IMR-90 (cell line): ENCODE data around the gene ZNF19. TPM values are rescaled to one million over a fixed set of nuclear protein-coding genes. Genes with fewer than 3 reads are reported as not detected.

ENCODE experiments used
- ATAC-seq: fragments of 200-7000 bp; cut with Tn5 transposase; 2 replicates; pipeline ENCODE4 v1.9.1; 2020; ENCODE audit warnings: low read depth, mild to moderate bottlenecking, moderate library complexity
- BruUV-seq: library from RNA; stranded (reverse); fragments of 400-500 nt; replicated peaks from 2 replicates; lab custom pipeline; 2021; lab: Mats Ljungman, UMichigan
- CTCF ChIA-PET: fragments of 300-600 bp; formaldehyde crosslinking; extraction: SDS; loops from one replicate; lab custom pipeline; 2021; ENCODE audit warnings: antibody characterized with exemption; lab: Yijun Ruan, JAX
- POLR2A ChIA-PET: fragments of 300-600 bp; sonication (Branson Sonifier 250); formaldehyde crosslinking; loops from one replicate; lab custom pipeline; 2022; ENCODE audit warnings: antibody characterized with exemption; ENCODE audit not compliant: unreplicated experiment; lab: Charles Lee
- DNase-seq: peaks from one replicate; pipeline ENCODE4 v3.0.0; 2013
- H2AFZ ChIP-seq: replicated peaks from 2 replicates; pipeline ENCODE3; 2013; ENCODE audit warnings: low read length, mild to moderate bottlenecking; ENCODE audit not compliant: poor library complexity
- H2AK5ac ChIP-seq: 2 replicates; pipeline ENCODE4 v1.6.1; 2013; ENCODE audit warnings: low read depth, low read length, inconsistent platforms
- H2AK9ac ChIP-seq: replicated peaks from 2 replicates; pipeline ENCODE3; 2013; ENCODE audit warnings: mild to moderate bottlenecking, low read depth, low read length, moderate library complexity; ENCODE audit not compliant: poor library complexity
- H2BK120ac ChIP-seq: 2 replicates; pipeline ENCODE4 v1.6.1; 2013; ENCODE audit warnings: low read depth, low read length, inconsistent platforms
- H2BK15ac ChIP-seq: 3 replicates; pipeline ENCODE4 v1.6.1; 2013; ENCODE audit warnings: low read depth, low read length, inconsistent platforms
- H2BK20ac ChIP-seq: 2 replicates; pipeline ENCODE4 v1.6.1; 2013; ENCODE audit warnings: low read depth, mild to moderate bottlenecking, inconsistent platforms, low read length, moderate library complexity
- H2BK5ac ChIP-seq: 2 replicates; pipeline ENCODE4 v1.6.1; 2013; ENCODE audit warnings: mild to moderate bottlenecking, low read depth, low read length, inconsistent platforms; ENCODE audit not compliant: poor library complexity, severe bottlenecking
- H3K14ac ChIP-seq: replicated peaks from 2 replicates; pipeline ENCODE4 v1.6.1; 2013; ENCODE audit warnings: low read depth, low read length, inconsistent platforms
- H3K18ac ChIP-seq: 2 replicates; pipeline ENCODE4 v1.6.1; 2013; ENCODE audit warnings: low read depth, low read length, control low read depth
- H3K23ac ChIP-seq: 2 replicates; pipeline ENCODE4 v1.6.1; 2013; ENCODE audit warnings: low read depth, low read length, inconsistent platforms
- H3K27ac ChIP-seq: 2 replicates; pipeline ENCODE4 v1.5.1; 2013; ENCODE audit warnings: mild to moderate bottlenecking, control low read depth, low read length; ENCODE audit not compliant: insufficient read depth
- H3K27me3 ChIP-seq: 2 replicates; pipeline ENCODE4 v1.6.1; 2013; ENCODE audit warnings: low read length; ENCODE audit not compliant: control insufficient read depth, insufficient read depth
- H3K36me3 ChIP-seq: 2 replicates; pipeline ENCODE4 v1.6.1; 2013; ENCODE audit warnings: low read length, mixed read lengths; ENCODE audit not compliant: control insufficient read depth, insufficient read depth
- H3K4ac ChIP-seq: 2 replicates; pipeline ENCODE4 v1.6.1; 2013; ENCODE audit warnings: low read depth, low read length, inconsistent platforms
- H3K4me1 ChIP-seq: 2 replicates; pipeline ENCODE4 v1.6.1; 2013; ENCODE audit warnings: low read length, mixed read lengths; ENCODE audit not compliant: control insufficient read depth, insufficient read depth
- H3K4me2 ChIP-seq: 2 replicates; pipeline ENCODE4 v1.6.1; 2013; ENCODE audit warnings: low read depth, mild to moderate bottlenecking, control low read depth, low read length, moderate library complexity
- H3K4me3 ChIP-seq: 2 replicates; pipeline ENCODE4 v1.5.1; 2013; ENCODE audit warnings: low read depth, mild to moderate bottlenecking, control low read depth, low read length, moderate library complexity; ENCODE audit not compliant: insufficient read depth
- H3K56ac ChIP-seq: 2 replicates; pipeline ENCODE4 v1.6.1; 2013; ENCODE audit warnings: low read length, inconsistent platforms; ENCODE audit not compliant: insufficient read depth; ENCODE audit errors: extremely low read depth
- H3K79me1 ChIP-seq, 2 experiments: 2 replicates each; pipeline ENCODE4 v1.6.1; 2013; ENCODE audit warnings: low read length in 2 of 2, inconsistent platforms in 1 of 2, low read depth in 1 of 2
- H3K9ac ChIP-seq: 2 replicates; pipeline ENCODE4 v1.6.1; 2013; ENCODE audit warnings: low read depth, low read length, control low read depth
- H3K9me1 ChIP-seq: 2 replicates; pipeline ENCODE4 v1.6.1; 2013; ENCODE audit warnings: low read length, inconsistent platforms; ENCODE audit not compliant: insufficient read depth
- H3K9me3 ChIP-seq: 2 replicates; pipeline ENCODE4 v1.6.1; 2013; ENCODE audit warnings: low read length; ENCODE audit not compliant: control insufficient read depth, insufficient read depth
- H4K20me1 ChIP-seq: 2 replicates; pipeline ENCODE4 v1.6.1; 2013; ENCODE audit warnings: low read length, inconsistent platforms; ENCODE audit not compliant: insufficient read depth
- H4K5ac ChIP-seq: 2 replicates; pipeline ENCODE4 v1.6.1; 2013; ENCODE audit warnings: mild to moderate bottlenecking, low read depth, low read length, control low read depth
- H4K8ac ChIP-seq, 2 experiments: 2 replicates each; pipeline ENCODE4 v1.6.1; 2013; ENCODE audit warnings: low read depth in 2 of 2, low read length in 2 of 2, control low read depth in 1 of 2, inconsistent platforms in 1 of 2
- H4K91ac ChIP-seq: 2 replicates; pipeline ENCODE4 v1.6.1; 2013; ENCODE audit warnings: low read depth, low read length, inconsistent platforms; ENCODE audit not compliant: insufficient read depth
- CEBPB ChIP-seq: IDR thresholded peaks from 2 replicates; pipeline ENCODE4 v1.6.1; 2012; ENCODE audit warnings: low read depth, low read length, improper control_type of control experiment
- CHD1 ChIP-seq: IDR thresholded peaks from 2 replicates; pipeline ENCODE4 v1.6.1; 2012; ENCODE audit warnings: low read depth, low read length, improper control_type of control experiment
- FOS ChIP-seq: fragments of 150-350 bp; IDR thresholded peaks from 2 replicates; pipeline ENCODE4 v1.6.1; 2016; ENCODE audit warnings: low read depth, low read length
- MXI1 ChIP-seq: IDR thresholded peaks from 2 replicates; pipeline ENCODE4 v1.6.1; 2012; ENCODE audit warnings: low read depth, mild to moderate bottlenecking, low read length, moderate library complexity, borderline replicate concordance
- NFE2L2 ChIP-seq: fragments of 150-350 bp; IDR thresholded peaks from 2 replicates; pipeline ENCODE4 v1.6.1; 2016; ENCODE audit warnings: low read depth, mild to moderate bottlenecking, low read length
- POLR2A ChIP-seq: IDR thresholded peaks from 2 replicates; pipeline ENCODE4 v1.6.1; 2012; ENCODE audit warnings: mild to moderate bottlenecking, low read depth, low read length
- RFX5 ChIP-seq: IDR thresholded peaks from 2 replicates; pipeline ENCODE4 v1.8.0; 2012; ENCODE audit warnings: low read depth, mild to moderate bottlenecking, low read length, moderate library complexity
- SMC3 ChIP-seq: fragments of 150-350 bp; IDR thresholded peaks from 2 replicates; pipeline ENCODE4 v1.6.1; 2016; ENCODE audit warnings: low read depth, mild to moderate bottlenecking, antibody characterized with exemption, low read length, moderate library complexity
- WGBS, 2 experiments: methylation state at CpG; one replicate each; pipeline versions ENCODE4 v1.1.5 to v1.1.7; 2013; ENCODE audit warnings: missing lambda C conversion rate in 2 of 2; ENCODE audit not compliant: insufficient read length in 1 of 2; ENCODE audit errors: extremely low coverage in 2 of 2; 5-methylcytosine and 5-hydroxymethylcytosine counted together
- dilution Hi-C: fragments of 300-500 bp; cut with HindIII; formaldehyde crosslinking; loops from one replicate; pipeline ENCODE4 v1.14.3; 2018; ENCODE audit warnings: low sequenced_read_pairs; ENCODE audit not compliant: unreplicated experiment
- in situ Hi-C: fragments of 300-500 bp; cut with MboI; formaldehyde crosslinking; loops from 3 replicates; pipeline ENCODE4 v1.14.3; 2019; ENCODE audit warnings: low sequenced_read_pairs, inconsistent platforms, mixed read lengths
- intact Hi-C: fragments of 100-400 bp; cut with micrococcal nuclease; formaldehyde crosslinking; loops from 2 replicates; pipeline ENCODE4 v1.10.0; 2022
- polyA plus RNA-seq, 3 experiments: library from polyadenylated mRNA; depleted of rRNA; stranded (reverse); fragments of >200 nt; gene quantifications; 2 replicates each; pipeline ENCODE4 v1.2.3, GENCODE V29; 2012; ENCODE audit warnings: low replicate concordance in 1 of 3
- total RNA-seq: library from RNA; depleted of rRNA; stranded (reverse); fragments of >200 nt; gene quantifications from 2 replicates; pipeline ENCODE4 v1.2.3, GENCODE V29; 2012
- TF ChIP-seq, protein P1 (sequence below): fragments of 150-350 bp; IDR thresholded peaks from 2 replicates; pipeline ENCODE4 v1.6.1; 2016; ENCODE audit warnings: low read depth, mild to moderate bottlenecking, low read length, moderate library complexity, borderline replicate concordance
- TF ChIP-seq, protein P2 (sequence below): conservative IDR thresholded peaks from 2 replicates; pipeline ENCODE4 v1.5.1; 2012; ENCODE audit warnings: mild to moderate bottlenecking, low read depth, low read length, improper control_type of control experiment

The ZNF19 gene
- total and polyA plus RNA-seq, 2 of the 4 experiments (the other 2 are of a cell fraction) = 0.89 to 2.9 TPM

DNA sequence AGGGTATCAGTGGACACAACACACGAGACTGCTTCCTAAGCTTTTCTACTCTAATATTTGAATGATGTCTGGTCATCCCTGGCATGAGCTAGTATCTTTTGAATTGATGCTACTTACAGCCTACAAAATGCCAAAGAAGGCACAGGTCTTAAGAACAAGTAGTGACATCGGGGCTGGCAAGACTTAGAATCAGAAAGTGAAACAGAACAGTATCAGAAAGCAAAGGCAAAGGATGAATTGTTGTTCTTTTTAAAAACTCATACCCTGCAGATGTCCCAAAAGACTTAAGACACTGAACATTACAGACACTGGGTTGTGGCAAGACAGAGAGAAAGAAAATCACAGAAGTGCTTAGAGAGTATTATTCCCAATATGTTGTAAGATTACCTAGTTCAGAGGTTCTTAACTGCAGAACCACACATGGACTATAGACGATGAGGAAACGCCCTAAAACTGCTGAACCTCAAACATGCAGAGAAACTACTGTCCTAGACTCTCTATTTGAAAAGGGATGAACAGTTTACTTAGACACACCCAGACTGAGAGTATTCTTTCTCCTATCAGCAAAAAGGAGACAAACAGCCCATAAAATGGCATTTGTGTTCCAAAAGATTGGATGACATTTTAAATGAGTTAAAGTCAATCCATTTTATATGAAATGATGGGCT is 12.5 kb downstream of the ZNF19 start:
- intact Hi-C loops (no loop called here), in situ Hi-C loops (loop anchor here (25.0 kb wide), 1 partner anchor 689 kb away; no protein-coding TSS in a partner anchor), dilution Hi-C loops (no loop called here)
- Histone ChIP-seq H4K5ac (no peak overlapping the region), H2AK5ac (peak overlapping the region; percentile 27; the same call in 1 of the 2 replicates), H3K4me1 (peaks cover 3% of the 10 kb centered on the region; the same call in 1 of the 2 replicates), H3K18ac (no peak overlapping the region), H3K27me3 (no peaks in the 10 kb centered on the region), H3K4me2 (no peak overlapping the region), H2BK5ac (peak overlapping the region; percentile 31), H3K9ac (no peak overlapping the region), H3K4me3 (no peak overlapping the region), H3K79me1 (no peaks in the 10 kb centered on the region; a peak in 1 of 4 replicates), H2AFZ (no peak overlapping the region), H4K20me1 (no peaks in the 10 kb centered on the region), H3K27ac (no peak overlapping the region), H2BK120ac (no peak overlapping the region; the same call in 1 of the 2 replicates), H2BK15ac (0 out of 3 replicates have a peak overlapping the region, but pooled peaks have one; percentile 88), H2AK9ac (no peak overlapping the region), H4K91ac (no peak overlapping the region), H3K14ac (no peak overlapping the region), H3K56ac (no peak overlapping the region), H3K23ac (no peak overlapping the region), H3K9me1 (no peaks in the 10 kb centered on the region), H2BK20ac (peak overlapping the region; percentile 68; the same call in 1 of the 2 replicates), H4K8ac (no peak overlapping the region), H3K36me3 (peaks cover 18% of the 10 kb centered on the region), H3K9me3 (peaks cover 5% of the 10 kb centered on the region), H3K4ac (no peak overlapping the region)
- ChIA-PET CTCF (no interaction called here), POLR2A (no interaction called here)
- DNase-seq (no peak), ATAC-seq (no peak)
- no CpG with 5 or more reads among the region's 4 CpGs for WGBS, 2 experiments
- BruUV-seq = no TSS peak
- no peak for TF ChIP-seq CEBPB
- no peak for TF ChIP-seq FOS
- TF ChIP-seq RFX5 = no peak
- TF ChIP-seq, protein P1, sequence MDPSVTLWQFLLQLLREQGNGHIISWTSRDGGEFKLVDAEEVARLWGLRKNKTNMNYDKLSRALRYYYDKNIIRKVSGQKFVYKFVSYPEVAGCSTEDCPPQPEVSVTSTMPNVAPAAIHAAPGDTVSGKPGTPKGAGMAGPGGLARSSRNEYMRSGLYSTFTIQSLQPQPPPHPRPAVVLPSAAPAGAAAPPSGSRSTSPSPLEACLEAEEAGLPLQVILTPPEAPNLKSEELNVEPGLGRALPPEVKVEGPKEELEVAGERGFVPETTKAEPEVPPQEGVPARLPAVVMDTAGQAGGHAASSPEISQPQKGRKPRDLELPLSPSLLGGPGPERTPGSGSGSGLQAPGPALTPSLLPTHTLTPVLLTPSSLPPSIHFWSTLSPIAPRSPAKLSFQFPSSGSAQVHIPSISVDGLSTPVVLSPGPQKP = no peak
- TF ChIP-seq NFE2L2 = no peak
- TF ChIP-seq POLR2A = no peak
- TF ChIP-seq, protein P2, sequence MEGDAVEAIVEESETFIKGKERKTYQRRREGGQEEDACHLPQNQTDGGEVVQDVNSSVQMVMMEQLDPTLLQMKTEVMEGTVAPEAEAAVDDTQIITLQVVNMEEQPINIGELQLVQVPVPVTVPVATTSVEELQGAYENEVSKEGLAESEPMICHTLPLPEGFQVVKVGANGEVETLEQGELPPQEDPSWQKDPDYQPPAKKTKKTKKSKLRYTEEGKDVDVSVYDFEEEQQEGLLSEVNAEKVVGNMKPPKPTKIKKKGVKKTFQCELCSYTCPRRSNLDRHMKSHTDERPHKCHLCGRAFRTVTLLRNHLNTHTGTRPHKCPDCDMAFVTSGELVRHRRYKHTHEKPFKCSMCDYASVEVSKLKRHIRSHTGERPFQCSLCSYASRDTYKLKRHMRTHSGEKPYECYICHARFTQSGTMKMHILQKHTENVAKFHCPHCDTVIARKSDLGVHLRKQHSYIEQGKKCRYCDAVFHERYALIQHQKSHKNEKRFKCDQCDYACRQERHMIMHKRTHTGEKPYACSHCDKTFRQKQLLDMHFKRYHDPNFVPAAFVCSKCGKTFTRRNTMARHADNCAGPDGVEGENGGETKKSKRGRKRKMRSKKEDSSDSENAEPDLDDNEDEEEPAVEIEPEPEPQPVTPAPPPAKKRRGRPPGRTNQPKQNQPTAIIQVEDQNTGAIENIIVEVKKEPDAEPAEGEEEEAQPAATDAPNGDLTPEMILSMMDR = no peak
- TF ChIP-seq SMC3 = no peak
- TF ChIP-seq MXI1 = no peak
- no peak for TF ChIP-seq CHD1
